BLaER1 treated with 17β-estradiol and CSF1 and Interleukin-3, amounts not matched to agents 10 nM and 100 nM (cell line): ENCODE data around the gene NEUROG2.
"Not testable (repeated sequence)": the region's sequence is repeated elsewhere in the genome, so short reads cannot be mapped to it uniquely, and the experiment has no call there.

Experiments used
- H3K27ac ChIP-seq, 11 experiments: shearing (Covaris generic); formaldehyde crosslinking; 2 replicates each; pipeline ENCODE4 v1.8.1; 2022
- H3K27me3 ChIP-seq, 11 experiments: shearing (Covaris generic); formaldehyde crosslinking; 2 replicates each; pipeline ENCODE4 v1.8.1; 2022
- H3K36me3 ChIP-seq, 11 experiments: shearing (Covaris generic); formaldehyde crosslinking; 2 replicates each; pipeline ENCODE4 v1.8.1; 2022
- H3K4me1 ChIP-seq, 10 experiments: shearing (Covaris generic); formaldehyde crosslinking; 2 replicates each; pipeline ENCODE4 v1.8.1; 2022
- H3K4me2 ChIP-seq, 11 experiments: shearing (Covaris generic); formaldehyde crosslinking; 2 replicates each; pipeline ENCODE4 v1.8.1; 2022
- H3K4me3 ChIP-seq, 10 experiments: shearing (Covaris generic); formaldehyde crosslinking; 2 replicates each; pipeline ENCODE4 v1.8.1; 2022
- H3K9ac ChIP-seq, 11 experiments: shearing (Covaris generic); formaldehyde crosslinking; 2 replicates each; pipeline ENCODE4 v1.8.1; 2022
- H3K9me3 ChIP-seq, 11 experiments: shearing (Covaris generic); formaldehyde crosslinking; replicated peaks in 1 of 11; 2 replicates each; pipeline ENCODE4 v1.8.1; 2022
- H4K20me1 ChIP-seq, 11 experiments: shearing (Covaris generic); formaldehyde crosslinking; 2 replicates each; pipeline ENCODE4 v1.8.1; 2022
- Cebpa-rat ChIP-seq, 11 experiments: shearing (Covaris generic); IDR thresholded peaks; 2 replicates each; pipeline ENCODE4 v1.8.1; 2022

NEUROG2 gene

GRCh38 chr4:112523764-112524505, 8.0 kb upstream of the NEUROG2 start:
- no peak for TF ChIP-seq Cebpa-rat (IDR thresholded peaks at IDR 0.05)
- Histone ChIP-seq H3K4me3 (peak overlapping the region; percentile 33 to 62 (median 50); a peak in 17 of 20 replicates), H3K36me3 (no peaks in the 10 kb centered on the region), H3K9me3 (peaks cover 34 to 41% (median 39%) of the 10 kb centered on the region in 11 experiments), H3K4me2 (peak overlapping the region; percentile 45 to 95 (median 72)), H4K20me1 (peaks cover 0 to 37% (median 6%) of the 10 kb centered on the region in 11 experiments; a peak in 8 of 22 replicates), H3K27me3 (peaks cover 68 to 80% (median 77%) of the 10 kb centered on the region in 11 experiments), H3K9ac (0 out of 22 replicates have a peak overlapping the region, but pooled peaks of 2 of the 11 experiments have one; percentile 15 to 26), H3K27ac (no peak overlapping the region), H3K4me1 (peaks cover 0 to 11% (median 7%) of the 10 kb centered on the region in 10 experiments; a peak in 14 of 20 replicates)

DNA sequence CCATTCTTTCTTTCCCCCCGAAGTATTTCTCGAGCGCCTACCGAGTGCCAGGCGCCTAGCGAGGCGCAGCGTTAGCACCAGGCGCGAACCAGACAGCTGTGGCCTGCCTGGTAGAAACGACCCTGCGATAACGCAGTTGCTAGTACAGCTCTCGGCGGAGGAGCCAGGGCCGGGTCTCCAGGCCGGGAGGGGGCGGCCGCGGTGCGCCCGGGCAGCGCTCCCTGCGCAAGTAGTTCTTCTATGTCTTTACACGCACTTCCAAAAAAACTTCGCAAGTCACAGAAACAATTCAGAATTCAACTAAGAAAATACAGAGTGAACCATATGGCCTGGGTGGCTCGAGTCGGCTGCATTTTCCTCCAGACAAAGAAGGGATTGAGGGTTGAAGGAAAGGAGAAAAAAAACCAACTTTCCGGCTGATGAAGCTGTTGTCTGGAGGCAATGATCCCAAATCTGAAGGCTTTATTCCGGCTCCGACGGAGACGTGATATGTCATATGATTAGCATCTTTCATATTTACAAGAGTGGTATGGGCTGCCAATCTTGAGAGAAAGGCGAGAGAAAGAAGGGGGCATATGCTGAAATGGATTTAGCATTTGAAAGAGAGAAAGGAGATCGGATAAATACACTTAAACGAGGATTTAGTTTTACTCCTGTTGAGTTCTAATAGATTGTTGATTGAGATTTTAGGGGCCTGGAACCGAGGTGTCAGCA, 7.2 kb upstream of the NEUROG2 start:
- Histone ChIP-seq H3K27me3 (peaks cover 76 to 87% (median 85%) of the 10 kb centered on the region in 11 experiments), H3K36me3 (no peaks in the 10 kb centered on the region), H3K9ac (0 out of 22 replicates have a peak overlapping the region, but pooled peaks of 1 of the 11 experiments have one; percentile 15), H3K9me3 (peaks cover 34 to 41% (median 39%) of the 10 kb centered on the region in 11 experiments), H3K27ac (no peak overlapping the region), H3K4me2 (peak overlapping the region; percentile 45 to 95 (median 72)), H4K20me1 (peaks cover 0 to 45% (median 6%) of the 10 kb centered on the region in 11 experiments; a peak in 9 of 22 replicates), H3K4me1 (peaks cover 0 to 11% (median 7%) of the 10 kb centered on the region in 10 experiments; a peak in 14 of 20 replicates), H3K4me3 (peak overlapping the region; percentile 33 to 62 (median 50))
- no peak for TF ChIP-seq Cebpa-rat (IDR thresholded peaks at IDR 0.05)

GRCh38 chr4:112522431-112522830, 6.5 kb upstream of the NEUROG2 start:
- peaks cover 0 to 11% (median 8%) of the 10 kb centered on the region in 10 experiments; a peak in 15 of 20 replicates for H3K4me1 ChIP-seq
- peaks cover 0 to 52% (median 9%) of the 10 kb centered on the region in 11 experiments; a peak in 16 of 22 replicates for H4K20me1 ChIP-seq
- not testable (repeated sequence) for H3K27ac ChIP-seq, H3K9ac ChIP-seq, H3K36me3 ChIP-seq
- H3K27me3 ChIP-seq = peaks cover 83 to 95% (median 93%) of the 10 kb centered on the region in 11 experiments
- H3K4me3 ChIP-seq = peak overlapping the region in 5 of 10 experiments; percentile 46 to 62 (median 50); a peak in 4 of 20 replicates
- peak overlapping the region; percentile 45 to 95 (median 72); a peak in 16 of 22 replicates for H3K4me2 ChIP-seq
- H3K9me3 ChIP-seq = peaks cover 34 to 41% (median 39%) of the 10 kb centered on the region in 11 experiments

DNA sequence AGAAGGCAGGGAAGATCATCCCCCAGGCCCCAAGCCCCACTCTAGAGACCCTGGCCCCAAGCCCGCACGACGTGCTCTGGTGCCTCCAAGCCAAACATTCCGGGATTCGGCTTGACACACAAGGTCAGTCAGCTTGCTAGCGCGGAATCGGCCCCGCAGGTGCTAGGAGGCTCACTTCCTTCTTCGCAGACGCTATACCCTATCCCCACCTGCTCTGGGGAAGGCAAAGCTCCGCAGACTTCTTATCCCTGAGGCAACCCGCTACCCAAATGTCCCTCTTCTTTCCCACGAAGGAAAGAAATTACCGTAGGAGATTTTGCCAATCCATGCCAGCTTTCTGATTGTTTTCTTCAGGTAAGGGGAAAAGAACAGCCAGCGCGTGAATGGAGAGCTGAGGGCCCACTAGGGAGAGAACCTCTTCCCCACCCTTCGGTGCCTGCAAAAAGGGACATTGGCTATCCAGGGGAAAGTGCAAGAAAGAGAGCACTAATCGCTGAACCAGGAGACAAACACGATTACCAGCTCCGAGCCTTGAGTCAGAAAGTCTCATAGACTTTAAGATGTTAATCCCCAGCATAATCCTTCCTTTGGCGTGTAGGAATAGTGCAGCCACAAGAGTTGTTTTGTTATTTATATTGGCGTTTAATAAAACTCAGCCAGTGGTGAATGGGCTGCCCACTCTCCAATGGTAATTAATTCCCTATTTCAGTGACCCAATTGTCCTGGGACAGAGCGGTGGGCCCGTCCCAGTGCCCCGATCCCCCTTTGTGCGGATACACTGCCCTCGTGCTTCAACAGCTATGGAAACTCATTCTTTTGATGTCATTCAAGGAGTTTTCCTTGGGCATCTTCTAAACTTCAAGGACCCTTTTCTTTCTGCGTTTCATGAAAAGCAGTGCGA, 5.4 kb upstream of the NEUROG2 start:
- no peaks in the 10 kb centered on the region for H3K36me3 ChIP-seq
- no peak overlapping the region for H3K9ac ChIP-seq
- H3K27me3 ChIP-seq = peaks cover 94 to 100% (median 98%) of the 10 kb centered on the region in 11 experiments
- no peak overlapping the region for H3K27ac ChIP-seq
- H4K20me1 ChIP-seq = peaks cover 0 to 63% (median 20%) of the 10 kb centered on the region in 11 experiments; a peak in 18 of 22 replicates
- H3K4me2 ChIP-seq = no peak overlapping the region
- peaks cover 9 to 22% (median 16%) of the 10 kb centered on the region in 10 experiments for H3K4me1 ChIP-seq
- no peak for TF ChIP-seq Cebpa-rat (IDR thresholded peaks at IDR 0.05)
- H3K4me3 ChIP-seq = peak overlapping the region in 2 of 10 experiments; percentile 1 to 21; a peak in 3 of 20 replicates
- peaks cover 34 to 41% (median 39%) of the 10 kb centered on the region in 11 experiments for H3K9me3 ChIP-seq

DNA sequence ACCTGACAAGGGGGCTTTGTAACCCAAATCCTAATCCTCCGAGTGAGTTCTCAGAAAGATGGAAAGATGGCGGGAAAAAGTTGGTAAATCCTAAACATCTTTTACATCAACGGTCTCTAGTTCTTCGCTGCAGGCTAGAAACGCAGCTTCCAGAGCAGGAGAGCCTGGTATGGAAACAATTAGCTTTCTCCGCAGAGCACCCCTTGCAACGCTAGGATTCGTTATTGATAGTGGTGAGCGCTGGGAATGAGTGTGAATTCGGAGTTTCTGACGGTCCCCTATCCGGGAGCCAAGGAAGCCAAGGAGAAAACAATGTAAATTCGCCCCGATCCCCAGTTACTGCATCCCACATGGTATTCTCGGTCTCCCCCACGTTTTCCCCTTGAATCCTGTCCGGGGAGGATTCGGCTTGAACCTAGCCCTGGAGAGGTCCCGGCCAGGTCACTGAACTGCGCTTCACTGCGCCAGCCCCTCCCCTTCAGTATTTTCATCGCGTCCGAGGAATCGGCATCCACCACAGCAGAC, 4.7 kb upstream of the NEUROG2 start:
- peaks cover 98 to 100% (median 99%) of the 10 kb centered on the region in 11 experiments for H3K27me3 ChIP-seq
- H3K4me2 ChIP-seq = no peak overlapping the region
- H4K20me1 ChIP-seq = peaks cover 0 to 69% (median 26%) of the 10 kb centered on the region in 11 experiments; a peak in 18 of 22 replicates
- no peak overlapping the region for H3K9ac ChIP-seq
- peaks cover 34 to 41% (median 40%) of the 10 kb centered on the region in 11 experiments for H3K9me3 ChIP-seq
- H3K4me1 ChIP-seq = peaks cover 14 to 25% (median 21%) of the 10 kb centered on the region in 10 experiments
- no peak for TF ChIP-seq Cebpa-rat (IDR thresholded peaks at IDR 0.05)
- no peak overlapping the region for H3K27ac ChIP-seq
- H3K36me3 ChIP-seq = no peaks in the 10 kb centered on the region
- H3K4me3 ChIP-seq = peak overlapping the region in 2 of 10 experiments; percentile 1 to 21; a peak in 3 of 20 replicates

DNA sequence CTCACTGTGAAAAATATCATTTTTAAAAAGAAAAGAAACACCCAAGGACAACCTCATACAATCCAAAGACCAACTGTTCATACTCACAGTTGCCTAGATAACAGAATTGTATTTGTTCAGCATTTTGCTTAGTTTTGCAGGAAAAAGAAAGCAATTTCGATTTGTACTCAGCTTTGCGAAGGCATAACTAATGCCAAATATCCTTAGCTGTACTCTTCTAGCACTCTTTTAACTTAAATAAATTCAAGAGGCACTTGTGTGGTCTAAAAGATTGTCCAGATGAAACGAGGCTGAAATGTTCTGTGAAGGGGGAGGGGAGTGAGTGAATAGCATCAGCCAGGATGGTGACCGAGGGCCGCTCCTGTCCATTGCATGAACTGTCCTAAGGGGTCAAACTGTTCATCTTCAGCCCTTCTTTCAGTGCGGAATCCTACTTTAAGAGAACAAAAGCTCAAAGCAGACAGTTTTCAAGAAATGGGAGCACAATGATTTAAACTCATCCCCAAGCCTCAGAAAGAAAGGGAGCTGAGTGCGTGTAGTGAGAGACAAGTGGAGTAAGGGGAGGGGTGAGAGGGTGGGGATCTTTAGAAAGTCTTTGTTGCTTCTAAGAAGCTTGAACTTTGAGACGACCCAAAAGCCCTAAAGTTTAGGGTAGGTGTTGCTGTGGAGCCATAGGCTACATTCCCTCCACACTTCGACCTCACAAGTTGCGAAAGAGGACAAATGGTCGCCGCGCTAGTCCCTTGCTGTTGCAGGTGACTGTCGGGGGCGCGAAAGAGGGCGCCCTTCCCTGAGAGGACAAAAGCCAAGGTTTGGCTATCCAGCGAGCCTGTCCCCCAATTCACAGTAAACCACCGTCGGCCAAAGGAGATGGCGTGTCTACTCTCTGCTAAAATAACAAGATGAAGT, 4.0 kb upstream of the NEUROG2 start:
- peaks cover 21 to 33% (median 27%) of the 10 kb centered on the region in 10 experiments for H3K4me1 ChIP-seq
- H3K36me3 ChIP-seq = no peaks in the 10 kb centered on the region
- H3K27ac ChIP-seq = no peak overlapping the region
- H4K20me1 ChIP-seq = peaks cover 0 to 75% (median 30%) of the 10 kb centered on the region in 11 experiments; a peak in 18 of 22 replicates
- no peak overlapping the region for H3K4me2 ChIP-seq
- H3K27me3 ChIP-seq = peaks cover 98 to 100% (median 99%) of the 10 kb centered on the region in 11 experiments
- H3K9me3 ChIP-seq = peaks cover 34 to 43% (median 40%) of the 10 kb centered on the region in 11 experiments
- no peak for TF ChIP-seq Cebpa-rat (IDR thresholded peaks at IDR 0.05)
- H3K4me3 ChIP-seq = no peak overlapping the region; a peak in 1 of 20 replicates
- H3K9ac ChIP-seq = no peak overlapping the region

- Histone ChIP-seq H3K36me3 (no peaks in the 10 kb centered on the region), H3K4me3 (no peak overlapping the region), H3K9ac (no peak overlapping the region), H3K27me3 (peaks cover 100% of the 10 kb centered on the region in 11 experiments), H4K20me1 (peaks cover 0 to 87% (median 42%) of the 10 kb centered on the region in 11 experiments; a peak in 18 of 22 replicates), H3K4me2 (no peak overlapping the region), H3K27ac (no peak overlapping the region), H3K4me1 (peaks cover 24 to 40% (median 33%) of the 10 kb centered on the region in 10 experiments), H3K9me3 (peaks cover 34 to 52% (median 41%) of the 10 kb centered on the region in 11 experiments)
- no peak for TF ChIP-seq Cebpa-rat (IDR thresholded peaks at IDR 0.05)
These were observed 2.7 kb upstream of the NEUROG2 start for GRCh38 chr4:112518675-112519074.
